HG03521 (cell line): ENCODE data around the gene MED17.
"Not testable (repeated sequence)": the region's sequence is repeated elsewhere in the genome, so short reads cannot be mapped to it uniquely, and the experiment has no call there.

Experiments
- ATAC-seq: cut with Tn5 transposase; IDR thresholded peaks from one replicate; pipeline ENCODE4 v1.9.1; 2021; ENCODE audit warnings: mild to moderate bottlenecking, moderate library complexity; ENCODE audit not compliant: unreplicated experiment

MED17 gene

DNA sequence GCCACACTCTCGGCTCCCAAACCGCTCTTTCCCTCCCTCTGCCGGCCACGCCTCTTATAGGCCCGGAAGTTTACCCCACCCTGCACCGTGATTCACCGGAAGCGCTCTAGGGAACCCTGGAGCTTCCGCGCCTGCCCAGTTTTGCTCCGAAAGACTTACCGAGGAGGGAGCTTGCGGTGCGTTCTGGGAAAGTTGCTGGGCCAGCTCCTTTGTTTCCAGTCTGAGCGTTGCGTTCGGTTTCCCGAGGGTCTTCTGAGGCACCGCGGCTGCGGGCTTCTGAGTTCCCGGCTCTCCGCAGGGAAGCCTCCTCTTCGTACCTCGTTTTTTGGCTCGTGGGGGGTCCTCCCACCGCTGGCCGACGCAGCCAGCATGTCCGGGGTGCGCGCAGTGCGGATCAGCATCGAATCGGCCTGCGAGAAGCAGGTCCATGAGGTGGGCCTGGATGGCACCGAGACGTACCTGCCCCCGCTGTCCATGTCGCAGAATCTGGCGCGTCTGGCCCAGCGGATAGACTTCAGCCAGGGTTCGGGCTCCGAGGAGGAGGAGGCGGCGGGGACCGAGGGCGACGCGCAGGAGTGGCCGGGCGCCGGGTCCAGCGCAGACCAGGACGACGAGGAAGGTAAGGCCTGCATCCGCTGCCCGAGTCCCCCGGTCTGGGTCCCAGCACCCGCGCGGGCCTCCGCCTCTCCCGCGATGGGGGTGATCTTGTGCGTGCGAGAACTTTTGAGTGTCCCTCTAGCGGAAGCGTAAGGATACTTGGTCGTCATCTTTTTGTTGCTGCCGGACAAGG is at the start of gene MED17:
TSS of gene MED17 (plus strand) at position 138 of the 790 bp plus-strand sequence. CDS start at position 370, 232 bp downstream.
- ATAC-seq, result peak; percentile 97

GRCh38 chr11:93734427-93735222 is 49.5 kb upstream of the MED17 start:
- no peak for ATAC-seq

DNA sequence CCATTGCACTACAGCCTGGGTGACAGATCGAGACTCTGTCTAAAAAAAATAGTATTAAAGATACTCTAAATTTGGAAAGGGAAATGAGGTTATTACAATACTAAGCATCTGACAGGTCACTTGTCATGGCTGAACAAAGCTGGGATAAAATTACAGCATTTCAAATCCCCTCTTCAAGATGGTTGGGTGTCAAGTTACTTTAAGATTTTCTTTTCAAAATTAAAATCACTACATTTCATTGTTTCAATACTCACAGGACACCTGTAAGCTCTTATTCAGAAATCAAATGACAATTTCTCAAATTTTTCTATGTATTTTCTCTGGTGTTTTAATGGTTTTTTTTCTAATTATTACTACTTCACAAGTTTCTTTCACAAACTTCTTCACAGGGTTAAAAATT is 48.5 kb upstream of the MED17 start:
- ATAC-seq, result no peak

GRCh38 chr11:93736129-93736528 is 48.0 kb upstream of the MED17 start:
- no peak for ATAC-seq

- no peak for ATAC-seq
Measured at GRCh38 chr11:93737904-93738612, 46.0 kb upstream of the MED17 start.

DNA sequence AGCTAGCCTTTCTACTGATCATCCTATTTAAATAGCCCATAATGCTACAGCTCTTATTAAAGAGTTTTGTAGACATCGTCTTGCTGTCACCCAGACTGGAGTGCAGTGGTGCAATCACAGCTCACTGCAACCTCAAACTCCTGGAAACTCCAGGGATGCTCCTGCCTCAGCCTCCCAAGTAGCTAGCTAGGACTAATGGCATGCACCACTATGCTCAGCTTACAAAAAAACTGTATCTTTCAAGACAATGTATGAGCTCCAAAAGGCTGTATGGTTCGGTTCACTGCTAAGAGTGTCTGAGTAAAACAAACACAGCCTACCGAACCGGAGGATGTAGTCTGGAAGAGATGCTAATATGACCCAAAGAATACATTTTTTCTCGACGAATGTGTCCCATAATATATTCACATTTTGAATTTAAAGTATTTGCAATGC is 45.4 kb upstream of the MED17 start:
- ATAC-seq, result no peak

DNA sequence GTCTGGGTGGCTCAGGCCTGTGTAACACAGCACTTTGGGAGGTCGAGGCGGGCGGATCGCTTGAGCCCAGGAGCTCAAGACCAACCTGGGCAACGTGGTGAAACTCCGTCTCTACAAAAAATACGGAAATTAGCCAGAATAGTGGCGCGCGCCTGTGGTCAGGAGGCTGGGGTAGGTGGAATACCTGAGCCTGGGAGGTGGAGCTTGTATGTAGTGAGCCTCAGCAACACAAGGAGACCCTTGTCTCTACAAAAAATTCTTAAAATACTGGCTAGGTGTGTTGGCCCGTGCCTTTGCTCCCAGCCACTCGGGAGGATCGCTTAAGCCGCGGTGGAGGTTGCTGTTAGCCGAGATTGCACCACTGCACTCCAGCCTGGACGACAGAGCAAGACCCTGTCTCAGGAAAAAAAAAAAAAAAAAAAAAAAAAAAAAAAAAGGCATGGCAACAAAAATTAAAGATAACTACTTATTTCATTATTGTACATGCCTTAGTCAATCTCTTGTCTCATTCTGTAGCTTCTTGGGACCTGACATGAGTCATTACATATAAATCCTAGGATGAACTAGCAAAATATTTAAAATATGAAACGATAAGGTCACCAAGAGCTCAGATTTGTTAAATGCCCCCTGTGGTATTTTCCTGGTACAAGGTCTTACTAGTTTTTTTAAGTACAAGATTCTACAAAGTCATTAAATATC is 43.9 kb upstream of the MED17 start:
- no peak for ATAC-seq

- peak; percentile 29 for ATAC-seq
Measured at GRCh38 chr11:93740730-93741093, 43.4 kb upstream of the MED17 start.

DNA sequence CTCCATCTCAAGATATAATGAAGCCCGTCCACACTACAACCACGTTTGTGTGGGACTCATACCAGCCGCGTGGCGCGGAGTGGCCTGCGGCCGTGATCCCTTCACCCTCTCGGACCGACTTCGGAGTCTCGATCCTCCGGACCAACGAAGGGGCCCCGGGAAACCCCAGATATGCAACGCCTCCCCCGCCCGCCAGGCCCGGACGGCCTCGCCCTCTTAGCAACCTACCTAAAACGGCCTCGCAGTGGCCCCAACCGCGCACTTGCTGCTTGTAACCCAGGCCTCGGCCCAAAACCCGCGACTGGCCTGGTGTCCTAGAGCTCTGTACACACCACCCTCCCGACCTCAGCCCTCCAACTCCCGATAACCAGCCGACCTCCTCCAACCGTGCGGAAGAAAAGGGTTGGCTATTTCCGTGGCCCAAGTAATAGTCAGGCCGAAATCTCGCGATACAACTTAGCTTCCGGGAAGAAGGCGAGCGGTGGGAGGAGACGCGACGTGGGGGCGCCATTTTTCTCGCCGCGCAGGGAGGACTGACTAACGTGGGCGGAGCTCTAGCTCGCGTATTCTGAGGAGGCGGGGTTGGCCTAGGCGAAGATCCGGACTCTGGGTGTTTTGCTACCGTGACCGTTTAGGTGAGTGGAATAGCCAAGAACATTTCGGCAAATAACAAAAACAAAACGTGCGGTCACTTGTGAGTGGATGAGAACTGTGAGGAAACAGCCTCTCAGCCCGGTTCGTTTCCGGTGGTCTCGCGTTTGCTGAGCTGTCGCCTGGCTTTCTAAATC is 42.8 kb upstream of the MED17 start, which contains the start of the genes C11orf54 and TAF1D:
TSS of gene C11orf54 (plus strand) at position 579 of the 788 bp plus-strand sequence. CDS start 5,722 bp downstream, outside the sequence.
TSS of gene TAF1D (minus strand) at position 402 of the 788 bp plus-strand sequence. CDS start 2,191 bp downstream, outside the sequence.
- peak; percentile 86 for ATAC-seq

DNA sequence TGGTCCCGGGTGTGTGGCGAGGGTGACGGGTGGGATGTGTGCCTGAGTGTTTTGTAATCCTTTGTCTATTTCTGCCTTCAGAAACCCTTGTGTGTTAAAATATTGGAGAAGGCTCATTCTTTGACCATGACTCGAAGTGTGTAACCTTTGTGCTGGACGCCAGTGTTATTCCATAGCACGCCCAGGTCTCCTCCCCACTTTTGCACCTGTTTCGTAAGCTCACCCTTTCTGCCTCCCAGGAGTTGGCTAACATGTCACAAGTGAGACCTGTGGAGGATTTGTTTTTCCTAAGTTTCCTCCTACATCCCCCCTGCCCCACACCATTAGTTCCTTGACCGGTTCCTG is 42.2 kb upstream of the MED17 start:
- peak; percentile 2 for ATAC-seq

DNA sequence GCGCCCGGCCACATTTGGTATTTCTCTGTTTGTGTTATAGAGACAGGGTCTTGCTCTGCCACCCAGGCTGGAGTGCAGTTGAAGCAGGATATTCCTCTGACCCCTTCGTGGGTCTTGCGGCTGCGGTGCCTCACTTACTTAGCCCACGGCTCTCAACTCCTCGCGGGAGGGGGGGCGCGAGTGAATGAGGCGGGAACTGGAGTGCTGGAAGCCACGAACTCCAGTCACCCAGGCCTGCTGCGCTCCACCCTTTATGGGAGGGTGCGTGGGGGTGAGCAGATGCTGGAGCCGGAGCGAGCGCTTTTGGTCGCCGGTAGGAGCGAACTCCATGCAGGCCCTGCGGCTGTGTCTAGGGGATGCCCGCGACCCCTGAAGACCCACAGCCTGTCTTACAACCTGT is 40.8 kb upstream of the MED17 start:
- ATAC-seq, result no peak

DNA sequence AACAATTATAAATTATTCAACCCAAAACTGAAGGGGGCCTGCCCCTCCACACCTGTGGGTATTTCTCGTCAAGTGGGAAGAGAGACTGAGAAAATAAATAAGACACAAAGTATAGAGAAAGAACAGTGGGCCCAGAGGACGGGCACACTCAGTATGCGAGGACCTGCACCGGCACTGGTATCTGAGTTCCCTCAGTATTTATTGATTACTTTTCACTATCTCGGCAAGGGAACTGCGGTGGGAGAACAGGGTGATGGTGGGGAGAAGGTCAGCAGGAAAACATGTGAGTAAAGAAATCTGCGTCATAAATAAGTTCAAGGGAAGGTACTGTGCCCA is 39.4 kb upstream of the MED17 start:
- no peak for ATAC-seq

GRCh38 chr11:93745005-93745755 is 38.9 kb upstream of the MED17 start:
- not testable (repeated sequence) for ATAC-seq

DNA sequence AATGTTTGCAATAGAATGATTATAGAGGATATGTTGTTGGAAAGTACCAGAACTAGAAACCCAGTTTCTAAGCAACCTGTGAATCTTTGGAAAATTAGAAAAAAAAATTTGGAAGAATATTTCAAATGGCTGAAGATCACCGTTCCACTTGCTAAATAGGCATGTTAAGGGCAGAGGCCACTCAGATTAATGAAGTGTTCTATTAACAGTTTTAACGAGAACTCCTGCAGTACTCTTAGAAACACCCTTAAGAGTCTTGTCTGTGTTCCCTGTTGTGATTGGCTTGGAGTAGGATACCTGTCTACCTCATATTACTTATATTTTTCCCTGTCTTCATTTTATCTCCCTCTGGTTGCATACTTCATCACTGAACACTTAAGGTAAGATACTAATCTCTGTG is 38.0 kb upstream of the MED17 start:
- no peak for ATAC-seq

DNA sequence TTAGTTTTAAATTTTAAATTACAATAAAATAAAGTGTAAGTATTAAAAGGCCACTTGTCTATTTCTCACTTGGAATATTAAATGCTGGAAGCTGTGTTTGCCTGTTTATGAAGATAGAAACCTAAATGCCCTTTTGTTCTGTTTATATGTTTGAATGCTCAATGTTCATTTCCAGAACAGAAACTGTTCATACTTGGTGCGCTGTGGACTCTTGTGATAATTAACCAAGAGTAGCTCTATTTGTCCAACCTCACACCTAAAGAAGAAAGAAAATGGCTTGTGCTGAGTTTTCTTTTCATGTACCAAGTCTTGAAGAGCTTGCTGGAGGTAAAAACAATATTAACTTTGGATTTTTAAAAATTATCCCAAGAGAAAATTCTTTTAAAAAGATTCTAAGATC is 37.0 kb upstream of the MED17 start:
- ATAC-seq, result peak; percentile 76

GRCh38 chr11:93751001-93751400 is 33.1 kb upstream of the MED17 start:
- ATAC-seq, result no peak

- no peak for ATAC-seq
Measured at GRCh38 chr11:93753241-93753640, 30.8 kb upstream of the MED17 start.

GRCh38 chr11:93756748-93757147 is 27.3 kb upstream of the MED17 start:
- no peak for ATAC-seq

DNA sequence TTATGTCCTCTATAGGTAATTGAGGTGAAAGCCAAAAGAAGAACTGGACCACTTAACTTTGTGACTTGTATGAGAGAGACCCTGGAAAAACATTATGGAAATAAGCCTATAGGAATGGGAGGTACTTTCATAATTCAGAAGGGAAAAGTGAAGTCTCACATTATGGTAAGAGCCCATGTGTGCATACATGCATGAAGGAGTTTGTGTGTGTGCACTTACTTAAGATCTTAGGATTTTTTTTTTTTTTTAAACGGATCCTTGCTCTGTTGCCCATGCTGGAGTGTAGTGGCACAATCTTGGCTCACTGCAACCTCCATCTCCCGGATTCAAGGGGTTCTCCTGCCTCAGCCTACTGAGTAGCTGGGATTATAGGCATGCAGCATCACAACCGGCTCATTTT is 26.8 kb upstream of the MED17 start:
- ATAC-seq, result no peak
